Measurements from ENCODE around the gene ENDOV. TPM values are rescaled to one million over a fixed set of nuclear protein-coding genes. Genes with fewer than 3 reads are reported as not detected.

ENDOV gene
- total and polyA plus RNA-seq, 2 of the 13 experiments (the other 11 are each of a cell fraction or from before 2014, with no cell fraction given) = 15.1 to 17.1 TPM

DNA sequence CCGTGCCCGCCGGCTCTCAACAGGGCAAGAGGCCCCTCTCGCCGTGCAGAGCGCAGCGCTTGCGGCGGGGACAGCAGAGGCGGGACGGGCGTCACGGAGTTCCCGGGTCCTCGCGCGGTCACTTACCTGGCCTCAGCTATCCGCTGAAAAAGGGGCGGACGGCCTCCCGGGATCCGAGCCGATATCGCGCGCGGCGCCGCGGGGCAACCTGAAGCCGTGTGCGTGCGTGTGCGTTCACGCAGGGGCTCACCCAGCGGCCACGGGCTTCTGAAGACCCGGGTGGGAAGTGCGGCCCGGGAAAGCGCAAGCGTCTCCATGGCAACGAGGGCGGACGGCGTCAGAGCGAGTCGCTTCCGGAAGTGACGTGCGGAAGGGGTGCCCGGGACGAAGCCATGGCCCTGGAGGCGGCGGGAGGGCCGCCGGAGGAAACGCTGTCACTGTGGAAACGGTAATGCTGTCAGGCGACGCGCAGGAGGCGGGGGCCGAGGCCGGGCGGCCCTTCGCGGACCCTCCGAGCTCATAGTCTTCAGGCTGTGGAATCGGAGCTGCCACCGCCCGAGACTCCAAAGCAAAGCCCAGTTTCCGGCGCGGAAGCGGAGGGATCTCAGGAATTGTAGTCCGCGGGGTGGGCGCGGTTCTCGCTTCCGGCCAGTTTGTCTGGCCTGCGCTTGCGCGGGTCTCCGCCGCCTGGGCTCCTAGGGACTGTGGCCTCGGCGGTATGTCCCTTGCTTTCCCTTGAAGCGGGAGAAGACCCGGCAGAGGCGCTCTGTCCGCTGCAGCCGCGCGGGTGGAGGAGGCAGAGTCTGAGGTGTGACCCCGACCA, at the start of gene ENDOV (continued):
- peak; percentile 63; the same call in 1 of the 2 replicates for TF ChIP-seq SRY (CRISPR knock-in tag; IDR thresholded peaks at IDR 0.05)
- no peak for TF ChIP-seq DNMT3B (CRISPR knock-in tag; conservative IDR thresholded peaks at IDR 0.05)
- TF ChIP-seq SMAD9 (CRISPR knock-in tag; IDR thresholded peaks at IDR 0.05) = peak; percentile 66; the same call in 1 of the 2 replicates
- TF ChIP-seq, protein P1, sequence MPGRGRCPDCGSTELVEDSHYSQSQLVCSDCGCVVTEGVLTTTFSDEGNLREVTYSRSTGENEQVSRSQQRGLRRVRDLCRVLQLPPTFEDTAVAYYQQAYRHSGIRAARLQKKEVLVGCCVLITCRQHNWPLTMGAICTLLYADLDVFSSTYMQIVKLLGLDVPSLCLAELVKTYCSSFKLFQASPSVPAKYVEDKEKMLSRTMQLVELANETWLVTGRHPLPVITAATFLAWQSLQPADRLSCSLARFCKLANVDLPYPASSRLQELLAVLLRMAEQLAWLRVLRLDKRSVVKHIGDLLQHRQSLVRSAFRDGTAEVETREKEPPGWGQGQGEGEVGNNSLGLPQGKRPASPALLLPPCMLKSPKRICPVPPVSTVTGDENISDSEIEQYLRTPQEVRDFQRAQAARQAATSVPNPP (CRISPR knock-in tag; IDR thresholded peaks at IDR 0.05) = peak; percentile 87
- TF ChIP-seq, protein P2, sequence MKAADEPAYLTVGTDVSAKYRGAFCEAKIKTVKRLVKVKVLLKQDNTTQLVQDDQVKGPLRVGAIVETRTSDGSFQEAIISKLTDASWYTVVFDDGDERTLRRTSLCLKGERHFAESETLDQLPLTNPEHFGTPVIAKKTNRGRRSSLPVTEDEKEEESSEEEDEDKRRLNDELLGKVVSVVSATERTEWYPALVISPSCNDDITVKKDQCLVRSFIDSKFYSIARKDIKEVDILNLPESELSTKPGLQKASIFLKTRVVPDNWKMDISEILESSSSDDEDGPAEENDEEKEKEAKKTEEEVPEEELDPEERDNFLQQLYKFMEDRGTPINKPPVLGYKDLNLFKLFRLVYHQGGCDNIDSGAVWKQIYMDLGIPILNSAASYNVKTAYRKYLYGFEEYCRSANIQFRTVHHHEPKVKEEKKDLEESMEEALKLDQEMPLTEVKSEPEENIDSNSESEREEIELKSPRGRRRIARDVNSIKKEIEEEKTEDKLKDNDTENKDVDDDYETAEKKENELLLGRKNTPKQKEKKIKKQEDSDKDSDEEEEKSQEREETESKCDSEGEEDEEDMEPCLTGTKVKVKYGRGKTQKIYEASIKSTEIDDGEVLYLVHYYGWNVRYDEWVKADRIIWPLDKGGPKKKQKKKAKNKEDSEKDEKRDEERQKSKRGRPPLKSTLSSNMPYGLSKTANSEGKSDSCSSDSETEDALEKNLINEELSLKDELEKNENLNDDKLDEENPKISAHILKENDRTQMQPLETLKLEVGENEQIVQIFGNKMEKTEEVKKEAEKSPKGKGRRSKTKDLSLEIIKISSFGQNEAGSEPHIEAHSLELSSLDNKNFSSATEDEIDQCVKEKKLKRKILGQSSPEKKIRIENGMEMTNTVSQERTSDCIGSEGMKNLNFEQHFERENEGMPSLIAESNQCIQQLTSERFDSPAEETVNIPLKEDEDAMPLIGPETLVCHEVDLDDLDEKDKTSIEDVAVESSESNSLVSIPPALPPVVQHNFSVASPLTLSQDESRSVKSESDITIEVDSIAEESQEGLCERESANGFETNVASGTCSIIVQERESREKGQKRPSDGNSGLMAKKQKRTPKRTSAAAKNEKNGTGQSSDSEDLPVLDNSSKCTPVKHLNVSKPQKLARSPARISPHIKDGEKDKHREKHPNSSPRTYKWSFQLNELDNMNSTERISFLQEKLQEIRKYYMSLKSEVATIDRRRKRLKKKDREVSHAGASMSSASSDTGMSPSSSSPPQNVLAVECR (CRISPR knock-in tag; IDR thresholded peaks at IDR 0.05; ENCODE audit: borderline replicate concordance) = peak; percentile 100
- peak; percentile 97 for TF ChIP-seq KDM5A (IDR thresholded peaks at IDR 0.05; ENCODE audit: borderline replicate concordance, low read length)
- TF ChIP-seq, protein P3, sequence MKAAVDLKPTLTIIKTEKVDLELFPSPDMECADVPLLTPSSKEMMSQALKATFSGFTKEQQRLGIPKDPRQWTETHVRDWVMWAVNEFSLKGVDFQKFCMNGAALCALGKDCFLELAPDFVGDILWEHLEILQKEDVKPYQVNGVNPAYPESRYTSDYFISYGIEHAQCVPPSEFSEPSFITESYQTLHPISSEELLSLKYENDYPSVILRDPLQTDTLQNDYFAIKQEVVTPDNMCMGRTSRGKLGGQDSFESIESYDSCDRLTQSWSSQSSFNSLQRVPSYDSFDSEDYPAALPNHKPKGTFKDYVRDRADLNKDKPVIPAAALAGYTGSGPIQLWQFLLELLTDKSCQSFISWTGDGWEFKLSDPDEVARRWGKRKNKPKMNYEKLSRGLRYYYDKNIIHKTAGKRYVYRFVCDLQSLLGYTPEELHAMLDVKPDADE (CRISPR knock-in tag; IDR thresholded peaks at IDR 0.05) = no peak
- peak; percentile 91 for TF ChIP-seq FOXC1 (CRISPR knock-in tag; IDR thresholded peaks at IDR 0.05; ENCODE audit: borderline replicate concordance)
- TF ChIP-seq, protein P4, sequence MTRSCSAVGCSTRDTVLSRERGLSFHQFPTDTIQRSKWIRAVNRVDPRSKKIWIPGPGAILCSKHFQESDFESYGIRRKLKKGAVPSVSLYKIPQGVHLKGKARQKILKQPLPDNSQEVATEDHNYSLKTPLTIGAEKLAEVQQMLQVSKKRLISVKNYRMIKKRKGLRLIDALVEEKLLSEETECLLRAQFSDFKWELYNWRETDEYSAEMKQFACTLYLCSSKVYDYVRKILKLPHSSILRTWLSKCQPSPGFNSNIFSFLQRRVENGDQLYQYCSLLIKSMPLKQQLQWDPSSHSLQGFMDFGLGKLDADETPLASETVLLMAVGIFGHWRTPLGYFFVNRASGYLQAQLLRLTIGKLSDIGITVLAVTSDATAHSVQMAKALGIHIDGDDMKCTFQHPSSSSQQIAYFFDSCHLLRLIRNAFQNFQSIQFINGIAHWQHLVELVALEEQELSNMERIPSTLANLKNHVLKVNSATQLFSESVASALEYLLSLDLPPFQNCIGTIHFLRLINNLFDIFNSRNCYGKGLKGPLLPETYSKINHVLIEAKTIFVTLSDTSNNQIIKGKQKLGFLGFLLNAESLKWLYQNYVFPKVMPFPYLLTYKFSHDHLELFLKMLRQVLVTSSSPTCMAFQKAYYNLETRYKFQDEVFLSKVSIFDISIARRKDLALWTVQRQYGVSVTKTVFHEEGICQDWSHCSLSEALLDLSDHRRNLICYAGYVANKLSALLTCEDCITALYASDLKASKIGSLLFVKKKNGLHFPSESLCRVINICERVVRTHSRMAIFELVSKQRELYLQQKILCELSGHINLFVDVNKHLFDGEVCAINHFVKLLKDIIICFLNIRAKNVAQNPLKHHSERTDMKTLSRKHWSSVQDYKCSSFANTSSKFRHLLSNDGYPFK (CRISPR knock-in tag; IDR thresholded peaks at IDR 0.05; ENCODE audit: borderline replicate concordance) = peak; percentile 96
- peak; percentile 99 for TF ChIP-seq GABPB1 (CRISPR knock-in tag; IDR thresholded peaks at IDR 0.05)
- TF ChIP-seq ZNF749 (CRISPR knock-in tag; IDR thresholded peaks at IDR 0.05; ENCODE audit: borderline replicate concordance) = no peak
- peak; percentile 61; the same call in 1 of the 2 replicates for TF ChIP-seq ISX (CRISPR knock-in tag; conservative IDR thresholded peaks at IDR 0.05)
- TF ChIP-seq, protein P5, sequence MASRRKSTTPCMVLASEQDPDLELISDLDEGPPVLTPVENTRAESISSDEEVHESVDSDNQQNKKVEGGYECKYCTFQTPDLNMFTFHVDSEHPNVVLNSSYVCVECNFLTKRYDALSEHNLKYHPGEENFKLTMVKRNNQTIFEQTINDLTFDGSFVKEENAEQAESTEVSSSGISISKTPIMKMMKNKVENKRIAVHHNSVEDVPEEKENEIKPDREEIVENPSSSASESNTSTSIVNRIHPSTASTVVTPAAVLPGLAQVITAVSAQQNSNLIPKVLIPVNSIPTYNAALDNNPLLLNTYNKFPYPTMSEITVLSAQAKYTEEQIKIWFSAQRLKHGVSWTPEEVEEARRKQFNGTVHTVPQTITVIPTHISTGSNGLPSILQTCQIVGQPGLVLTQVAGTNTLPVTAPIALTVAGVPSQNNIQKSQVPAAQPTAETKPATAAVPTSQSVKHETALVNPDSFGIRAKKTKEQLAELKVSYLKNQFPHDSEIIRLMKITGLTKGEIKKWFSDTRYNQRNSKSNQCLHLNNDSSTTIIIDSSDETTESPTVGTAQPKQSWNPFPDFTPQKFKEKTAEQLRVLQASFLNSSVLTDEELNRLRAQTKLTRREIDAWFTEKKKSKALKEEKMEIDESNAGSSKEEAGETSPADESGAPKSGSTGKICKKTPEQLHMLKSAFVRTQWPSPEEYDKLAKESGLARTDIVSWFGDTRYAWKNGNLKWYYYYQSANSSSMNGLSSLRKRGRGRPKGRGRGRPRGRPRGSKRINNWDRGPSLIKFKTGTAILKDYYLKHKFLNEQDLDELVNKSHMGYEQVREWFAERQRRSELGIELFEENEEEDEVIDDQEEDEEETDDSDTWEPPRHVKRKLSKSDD (CRISPR knock-in tag; IDR thresholded peaks at IDR 0.05; ENCODE audit: low read depth) = no peak; the same call in 1 of the 2 replicates
- peak; percentile 65; the same call in 1 of the 2 replicates for TF ChIP-seq SMAD1 (CRISPR knock-in tag; IDR thresholded peaks at IDR 0.05; ENCODE audit: borderline replicate concordance, low read depth)
